Esophagus squamous epithelium (tissue), 5 donors: ENCODE data around the gene PALD1. TPM values are rescaled to one million over a fixed set of nuclear protein-coding genes. Genes with fewer than 3 reads are reported as not detected.

Experiments
- DNase-seq: peaks from one replicate; lab custom pipeline; 2025; lab: John Stamatoyannopoulos, UW
- H3K27ac ChIP-seq, 4 donors: fragments of 200-600 bp; sonication (generic); one replicate each; pipeline ENCODE4 v1.5.1; 2016 to 2019; ENCODE audit warnings: mild to moderate bottlenecking in 1 of 4
- H3K27me3 ChIP-seq, 4 donors: fragments of 200-600 bp; sonication (generic); 1 replicate in 3 of 4; 2 replicates in 1 of 4; pipeline versions ENCODE4 v1.5.1 to v1.6.0; 2017 to 2021; ENCODE audit warnings: antibody characterized with exemption in 1 of 4
- H3K36me3 ChIP-seq, 3 donors: fragments of 200-600 bp; sonication (generic); one replicate each; pipeline ENCODE4 v1.5.1; 2016 to 2019
- H3K4me1 ChIP-seq, 3 donors: fragments of 200-600 bp; sonication (generic); one replicate each; pipeline ENCODE4 v1.5.1; 2017 to 2019
- H3K4me3 ChIP-seq, 4 donors: fragments of 200-600 bp; sonication (generic); 1 replicate in 3 of 4; 2 replicates in 1 of 4; pipeline ENCODE4 v1.5.1; 2016 to 2019; ENCODE audit warnings: mild to moderate bottlenecking in 2 of 4, moderate library complexity in 1 of 4
- H3K9me3 ChIP-seq, 3 donors: fragments of 200-600 bp; sonication (generic); one replicate each; pipeline ENCODE4 v1.5.1; 2016 to 2019
- CTCF ChIP-seq, 6 experiments: fragments of 450-650 bp in 4 of 6; fragments of 200-600 bp in 2 of 6; sonication (generic) in 2 of 6; IDR thresholded peaks; one replicate each; pipeline ENCODE4 v1.5.1; 2016 to 2019; ENCODE audit warnings: antibody characterized with exemption in 6 of 6, mild to moderate bottlenecking in 4 of 6, moderate library complexity in 4 of 6
- POLR2A ChIP-seq, 4 donors: fragments of 450-650 bp; IDR thresholded peaks; one replicate each; pipeline ENCODE4 v1.6.1; 2017; ENCODE audit warnings: antibody characterized with exemption in 4 of 4, mild to moderate bottlenecking in 4 of 4, moderate library complexity in 3 of 4
- WGBS, 2 donors: methylation state at CpG; one replicate each; pipeline ENCODE4 v1.1.5; 2018; 5-methylcytosine and 5-hydroxymethylcytosine counted together
- intact Hi-C: fragments of 100-400 bp; cut with DNase I; formaldehyde crosslinking; loops from one replicate; pipeline ENCODE4 v1.15.0; 2022
- total RNA-seq, 4 donors: library from RNA; depleted of rRNA; stranded (reverse); fragments of >200 nt; gene quantifications; one replicate each; pipeline ENCODE4 v1.1.0, GENCODE V29; 2016
- donor health status: DM: yes; HTN: yes; CAD: no.

Gene PALD1
- total RNA-seq, 4 donors from 2014 or later: 2.6 to 11.3 (median 4.5) TPM

DNA sequence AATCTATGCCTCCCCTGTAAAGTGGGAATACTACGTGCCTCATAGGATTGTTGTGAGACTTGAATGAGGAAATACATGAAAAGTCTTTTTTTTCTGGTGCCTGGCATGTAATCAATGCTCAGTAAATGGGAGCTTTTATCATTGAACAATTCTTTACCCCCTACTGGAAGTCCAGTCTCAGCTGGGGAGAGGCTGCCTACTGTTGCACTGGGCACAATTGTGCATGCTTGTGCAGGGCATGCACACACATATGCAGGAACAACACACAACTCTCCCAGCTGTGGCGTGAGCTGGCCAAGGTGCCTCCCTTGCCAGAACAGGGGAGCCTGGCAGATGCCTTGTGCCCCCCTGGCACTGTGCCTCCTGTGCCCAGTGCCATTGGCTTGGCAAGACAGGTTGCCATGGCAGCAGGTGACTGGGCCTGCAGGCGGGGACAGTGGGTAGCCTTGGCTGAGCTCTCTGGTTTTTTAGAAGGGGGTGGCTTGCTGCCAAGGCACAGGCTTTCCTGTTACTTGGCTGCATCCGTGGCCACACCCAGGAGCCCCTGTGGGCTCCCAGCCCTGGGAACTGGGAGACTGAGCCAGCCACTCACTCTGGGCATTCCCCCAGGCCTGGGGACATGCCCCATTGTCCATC lies 16.1 kb upstream of the PALD1 start:
- no peak for DNase-seq
- TF ChIP-seq CTCF (IDR thresholded peaks at IDR 0.05) (no peak), POLR2A (IDR thresholded peaks at IDR 0.05) (no peak)
- 5 to 14% methylated on average over 1 to 2 of the region's 4 CpGs for WGBS, 2 donors
- Histone ChIP-seq H3K27me3 (peaks cover 0 to 34% (median 0%) of the 10 kb centered on the region in 4 donors), H3K4me1 (peaks cover 25 to 47% (median 32%) of the 10 kb centered on the region in 3 donors), H3K9me3 (no peaks in the 10 kb centered on the region), H3K4me3 (no peak overlapping the region), H3K36me3 (no peaks in the 10 kb centered on the region), H3K27ac (peak overlapping the region in 2 of 4 donors; percentile 7 to 30)
- intact Hi-C loops: loop anchor here (5.0 kb wide), 1 partner anchor 75 kb away; no protein-coding TSS in a partner anchor

GRCh38 chr10:70465278-70465677 lies 13.3 kb upstream of the PALD1 start:
- Histone ChIP-seq H3K9me3 (no peaks in the 10 kb centered on the region), H3K27me3 (peaks cover 0 to 13% (median 0%) of the 10 kb centered on the region in 4 donors), H3K27ac (no peak overlapping the region), H3K4me3 (no peak overlapping the region), H3K4me1 (peaks cover 15 to 25% (median 23%) of the 10 kb centered on the region in 3 donors), H3K36me3 (no peaks in the 10 kb centered on the region)
- DNase-seq: no peak
- 92 to 96% methylated on average over 3 of the region's 4 CpGs for WGBS, 2 donors
- intact Hi-C loops: no loop called here
- no peak for TF ChIP-seq POLR2A (IDR thresholded peaks at IDR 0.05)
- TF ChIP-seq CTCF (IDR thresholded peaks at IDR 0.05): no peak

- no peak overlapping the region for H3K27ac ChIP-seq
- H3K4me1 ChIP-seq: peaks cover 15 to 25% (median 23%) of the 10 kb centered on the region in 3 donors
- no peak for DNase-seq
- WGBS, 2 donors: 73 to 82% methylated on average over 2 of the region's 2 CpGs
- H3K36me3 ChIP-seq: no peaks in the 10 kb centered on the region
- intact Hi-C loops: no loop called here
- H3K4me3 ChIP-seq: no peak overlapping the region
- H3K27me3 ChIP-seq: peaks cover 0 to 13% (median 0%) of the 10 kb centered on the region in 4 donors
- TF ChIP-seq POLR2A (IDR thresholded peaks at IDR 0.05) (no peak), CTCF (IDR thresholded peaks at IDR 0.05) (no peak)
- H3K9me3 ChIP-seq: no peaks in the 10 kb centered on the region
Measured at GRCh38 chr10:70465832-70466231, 12.7 kb upstream of the PALD1 start.

GRCh38 chr10:70466951-70467350 lies 11.6 kb upstream of the PALD1 start:
- Histone ChIP-seq H3K27ac (no peak overlapping the region), H3K27me3 (peaks cover 0 to 13% (median 0%) of the 10 kb centered on the region in 4 donors), H3K36me3 (no peaks in the 10 kb centered on the region), H3K9me3 (no peaks in the 10 kb centered on the region), H3K4me1 (peaks cover 10 to 17% (median 16%) of the 10 kb centered on the region in 3 donors), H3K4me3 (no peak overlapping the region)
- TF ChIP-seq POLR2A (IDR thresholded peaks at IDR 0.05) (no peak), CTCF (IDR thresholded peaks at IDR 0.05) (no peak)
- 100% methylated on average over 2 of the region's 3 CpGs; no CpG with 5 or more reads in 1 of the 2 donors for WGBS, 2 donors
- no peak for DNase-seq
- intact Hi-C loops: no loop called here

GRCh38 chr10:70472799-70473454 lies 5.6 kb upstream of the PALD1 start:
- no peak overlapping the region for H3K27ac ChIP-seq
- DNase-seq: no peak
- H3K4me3 ChIP-seq: no peak overlapping the region
- intact Hi-C loops: no loop called here
- no peak for TF ChIP-seq CTCF (IDR thresholded peaks at IDR 0.05)
- TF ChIP-seq POLR2A (IDR thresholded peaks at IDR 0.05): no peak
- 48 to 65% methylated on average over 6 to 8 of the region's 8 CpGs for WGBS, 2 donors
- H3K4me1 ChIP-seq: peaks cover 7 to 52% (median 19%) of the 10 kb centered on the region in 3 donors
- H3K36me3 ChIP-seq: no peaks in the 10 kb centered on the region
- peaks cover 0 to 6% (median 0%) of the 10 kb centered on the region in 4 donors for H3K27me3 ChIP-seq
- H3K9me3 ChIP-seq: no peaks in the 10 kb centered on the region
